PFSK-1 (cell line): Measurements from ENCODE around the gene GALNT5.

Experiments
- POLR2AphosphoS5 ChIP-seq: IDR thresholded peaks from 2 replicates; pipeline ENCODE4 v1.6.1; 2012; ENCODE audit warnings: low read depth, mild to moderate bottlenecking, control low read depth, low read length, moderate library complexity
- SIN3A ChIP-seq: IDR thresholded peaks from 2 replicates; pipeline ENCODE4 v1.6.1; 2012; ENCODE audit warnings: mild to moderate bottlenecking, low read length, moderate library complexity, borderline replicate concordance; ENCODE audit not compliant: insufficient read depth

DNA sequence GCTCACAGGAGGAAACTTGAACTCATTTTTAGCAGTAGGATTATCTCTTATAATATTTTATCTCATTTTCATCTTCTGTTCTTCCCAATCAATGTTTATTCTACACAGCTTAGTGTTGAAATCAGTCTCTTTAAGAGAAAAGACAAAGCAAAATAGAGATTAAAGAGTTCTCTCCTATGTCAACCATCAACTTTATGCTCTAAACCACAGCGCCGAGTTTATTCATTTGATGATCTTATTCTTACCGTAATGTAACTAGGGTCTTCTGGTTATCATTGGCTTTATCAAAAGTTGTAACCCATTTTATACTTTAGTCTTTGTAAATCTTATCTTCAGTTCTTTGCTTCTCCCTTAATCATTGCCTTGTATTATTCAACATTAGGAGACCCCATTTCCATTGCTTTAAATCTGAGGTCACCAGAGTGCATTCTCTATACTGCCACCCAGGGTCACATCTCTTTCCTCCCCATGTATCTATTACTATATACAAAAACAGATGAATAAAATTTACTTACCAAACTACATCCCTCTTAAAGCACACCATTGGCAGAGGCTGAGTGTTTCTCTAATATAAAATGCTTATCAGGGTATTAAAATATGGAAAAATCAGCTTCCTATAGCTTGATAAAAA is 90.9 kb downstream of the GALNT5 start:
- TF ChIP-seq POLR2AphosphoS5: no peak
- TF ChIP-seq SIN3A: no peak
